Right atrium auricular region (tissue), 2 donors: ENCODE data around the gene USE1. TPM values are rescaled to one million over a fixed set of nuclear protein-coding genes. Genes with fewer than 3 reads are reported as not detected.

ENCODE experiments used
- DNase-seq: peaks from one replicate; pipeline ENCODE4 v3.0.0-alpha.2; 2019; ENCODE audit warnings: low spot score
- H3K27ac ChIP-seq, 2 donors: fragments of 200-600 bp; sonication (generic); 1 replicate in 1 of 2; 2 replicates in 1 of 2; pipeline ENCODE4 v1.5.1; 2016 to 2019
- H3K27me3 ChIP-seq, 2 donors: fragments of 200-600 bp; sonication (generic); one replicate each; pipeline versions ENCODE4 v1.5.1 to v1.6.0; 2017 to 2019
- H3K36me3 ChIP-seq: fragments of 200-600 bp; sonication (generic); one replicate; pipeline ENCODE4 v1.5.1; 2016
- H3K4me1 ChIP-seq, 2 donors: fragments of 200-600 bp; sonication (generic); one replicate each; pipeline versions ENCODE4 v1.5.1 to v1.6.0; 2017 to 2019
- H3K4me3 ChIP-seq, 2 donors: fragments of 200-600 bp; sonication (generic); 1 replicate in 1 of 2; 2 replicates in 1 of 2; pipeline ENCODE4 v1.5.1; 2017 to 2019; ENCODE audit warnings: mild to moderate bottlenecking in 1 of 2, moderate library complexity in 1 of 2
- H3K9me3 ChIP-seq, 2 donors: fragments of 200-600 bp; sonication (generic); one replicate each; pipeline ENCODE4 v1.5.1; 2019
- CTCF ChIP-seq, 2 donors: fragments of 200-600 bp; sonication (generic); IDR thresholded peaks; one replicate each; pipeline ENCODE4 v1.5.1; 2019; ENCODE audit warnings: antibody characterized with exemption in 2 of 2
- total RNA-seq, 2 donors: library from RNA; depleted of rRNA; stranded (reverse); fragments of >200 nt; gene quantifications; one replicate each; pipeline ENCODE4 v1.1.0, GENCODE V29; 2016

USE1 gene
- total RNA-seq, 2 donors from 2014 or later = 17.5 to 18.4 TPM

GRCh38 chr19:17254636-17255035, 39.5 kb downstream of the USE1 start:
- Histone ChIP-seq H3K4me3 (no peak overlapping the region), H3K9me3 (peaks cover 0 to 7% of the 10 kb centered on the region in 2 donors), H3K36me3 (no peaks in the 10 kb centered on the region), H3K4me1 (no peaks in the 10 kb centered on the region), H3K27ac (no peak overlapping the region), H3K27me3 (no peaks in the 10 kb centered on the region)
- no peak for DNase-seq
- no peak for TF ChIP-seq CTCF (IDR thresholded peaks at IDR 0.05)

GRCh38 chr19:17255150-17255621, 40.0 kb downstream of the USE1 start:
- no peak for DNase-seq
- Histone ChIP-seq H3K4me3 (no peak overlapping the region), H3K4me1 (no peaks in the 10 kb centered on the region), H3K27ac (no peak overlapping the region), H3K27me3 (no peaks in the 10 kb centered on the region), H3K36me3 (no peaks in the 10 kb centered on the region), H3K9me3 (peaks cover 0 to 7% of the 10 kb centered on the region in 2 donors)
- no peak for TF ChIP-seq CTCF (IDR thresholded peaks at IDR 0.05)

GRCh38 chr19:17256130-17256529, 41.0 kb downstream of the USE1 start:
- Histone ChIP-seq H3K4me3 (no peak overlapping the region), H3K27me3 (no peaks in the 10 kb centered on the region), H3K4me1 (no peaks in the 10 kb centered on the region), H3K27ac (no peak overlapping the region), H3K36me3 (no peaks in the 10 kb centered on the region), H3K9me3 (peaks cover 0 to 7% of the 10 kb centered on the region in 2 donors)
- no peak for DNase-seq
- TF ChIP-seq CTCF (IDR thresholded peaks at IDR 0.05) = no peak

GRCh38 chr19:17259118-17259780, 44.1 kb downstream of the USE1 start:
- no peak for DNase-seq
- Histone ChIP-seq H3K4me3 (no peak overlapping the region), H3K4me1 (no peaks in the 10 kb centered on the region), H3K27ac (no peak overlapping the region), H3K9me3 (peaks cover 0 to 7% of the 10 kb centered on the region in 2 donors), H3K27me3 (no peaks in the 10 kb centered on the region), H3K36me3 (no peaks in the 10 kb centered on the region)
- no peak for TF ChIP-seq CTCF (IDR thresholded peaks at IDR 0.05)

- no peaks in the 10 kb centered on the region for H3K36me3 ChIP-seq
- no peak overlapping the region for H3K4me3 ChIP-seq
- no peak for TF ChIP-seq CTCF (IDR thresholded peaks at IDR 0.05)
- peaks cover 0 to 7% of the 10 kb centered on the region in 2 donors for H3K9me3 ChIP-seq
- DNase-seq = no peak
- no peaks in the 10 kb centered on the region for H3K27me3 ChIP-seq
- H3K4me1 ChIP-seq = no peaks in the 10 kb centered on the region
- no peak overlapping the region for H3K27ac ChIP-seq
These were observed 44.8 kb downstream of the USE1 start for GRCh38 chr19:17259934-17260333.
